IPS-20b (cell line): ENCODE results near the gene MACC1.

Experiments used
- H3K27ac ChIP-seq: one replicate; pipeline ENCODE4 v1.5.1; 2013; ENCODE audit warnings: low read length
- H3K27me3 ChIP-seq: 2 replicates; pipeline ENCODE4 v1.6.1; 2013; ENCODE audit warnings: mild to moderate bottlenecking, low read length, inconsistent platforms; ENCODE audit not compliant: insufficient read depth
- H3K36me3 ChIP-seq: 2 replicates; pipeline ENCODE4 v1.6.1; 2013; ENCODE audit warnings: low read depth, mild to moderate bottlenecking, inconsistent platforms, low read length, moderate library complexity; ENCODE audit not compliant: insufficient read depth
- H3K4me1 ChIP-seq: 2 replicates; pipeline ENCODE4 v1.6.1; 2013; ENCODE audit warnings: mild to moderate bottlenecking, control low read depth, inconsistent platforms, low read length, moderate library complexity; ENCODE audit not compliant: insufficient read depth
- H3K4me3 ChIP-seq: 2 replicates; pipeline ENCODE4 v1.5.1; 2013; ENCODE audit warnings: mild to moderate bottlenecking, low read length, inconsistent platforms
- H3K9ac ChIP-seq: 2 replicates; pipeline ENCODE4 v1.6.1; 2013; ENCODE audit warnings: low read depth, mild to moderate bottlenecking, inconsistent platforms, low read length, moderate library complexity
- H3K9me3 ChIP-seq: 2 replicates; pipeline ENCODE4 v1.6.1; 2013; ENCODE audit warnings: mild to moderate bottlenecking, low read depth, low read length, inconsistent platforms; ENCODE audit not compliant: insufficient read depth

Gene MACC1

GRCh38 chr7:20116869-20117268, 100.3 kb downstream of the MACC1 start:
- Histone ChIP-seq H3K9ac (no peak overlapping the region), H3K4me1 (peaks cover 39% of the 10 kb centered on the region), H3K27me3 (no peaks in the 10 kb centered on the region), H3K27ac (no peak overlapping the region), H3K36me3 (no peaks in the 10 kb centered on the region; the same call in 1 of the 2 replicates), H3K4me3 (no peak overlapping the region), H3K9me3 (no peaks in the 10 kb centered on the region)

GRCh38 chr7:20114468-20114867, 102.7 kb downstream of the MACC1 start:
- no peaks in the 10 kb centered on the region for H3K9me3 ChIP-seq
- no peak overlapping the region for H3K4me3 ChIP-seq
- H3K9ac ChIP-seq: no peak overlapping the region
- no peaks in the 10 kb centered on the region; the same call in 1 of the 2 replicates for H3K36me3 ChIP-seq
- H3K27me3 ChIP-seq: no peaks in the 10 kb centered on the region
- H3K4me1 ChIP-seq: peaks cover 39% of the 10 kb centered on the region
- H3K27ac ChIP-seq: no peak overlapping the region

- Histone ChIP-seq H3K9me3 (no peaks in the 10 kb centered on the region), H3K36me3 (no peaks in the 10 kb centered on the region; the same call in 1 of the 2 replicates), H3K4me3 (no peak overlapping the region), H3K27ac (no peak overlapping the region), H3K9ac (no peak overlapping the region), H3K27me3 (no peaks in the 10 kb centered on the region), H3K4me1 (peaks cover 39% of the 10 kb centered on the region)
These were observed 103.7 kb downstream of the MACC1 start for GRCh38 chr7:20113427-20114027.

GRCh38 chr7:20112696-20113095, 104.5 kb downstream of the MACC1 start:
- peaks cover 39% of the 10 kb centered on the region for H3K4me1 ChIP-seq
- no peaks in the 10 kb centered on the region; the same call in 1 of the 2 replicates for H3K36me3 ChIP-seq

GRCh38 chr7:20111821-20112542, 105.2 kb downstream of the MACC1 start:
- Histone ChIP-seq H3K9me3 (no peaks in the 10 kb centered on the region), H3K27ac (no peak overlapping the region), H3K27me3 (no peaks in the 10 kb centered on the region), H3K9ac (no peak overlapping the region), H3K4me1 (peaks cover 36% of the 10 kb centered on the region), H3K4me3 (no peak overlapping the region), H3K36me3 (no peaks in the 10 kb centered on the region)

More at GRCh38 chr7:20112696-20113095, 104.5 kb downstream of the MACC1 start:
- Histone ChIP-seq H3K27ac (no peak overlapping the region), H3K9me3 (no peaks in the 10 kb centered on the region), H3K27me3 (no peaks in the 10 kb centered on the region), H3K4me3 (no peak overlapping the region), H3K9ac (peak overlapping the region; percentile 18; the same call in 1 of the 2 replicates)

- no peaks in the 10 kb centered on the region for H3K36me3 ChIP-seq
- no peaks in the 10 kb centered on the region for H3K27me3 ChIP-seq
- no peak overlapping the region for H3K27ac ChIP-seq
- no peak overlapping the region for H3K4me3 ChIP-seq
- no peak overlapping the region for H3K9ac ChIP-seq
- H3K9me3 ChIP-seq: no peaks in the 10 kb centered on the region
- peaks cover 4% of the 10 kb centered on the region; the same call in 1 of the 2 replicates for H3K4me1 ChIP-seq
These were observed 109.6 kb downstream of the MACC1 start for GRCh38 chr7:20107582-20107981.

GRCh38 chr7:20104696-20105095, 112.5 kb downstream of the MACC1 start:
- H3K27me3 ChIP-seq: no peaks in the 10 kb centered on the region
- H3K36me3 ChIP-seq: no peaks in the 10 kb centered on the region
- H3K27ac ChIP-seq: no peak overlapping the region
- H3K9me3 ChIP-seq: no peaks in the 10 kb centered on the region
- H3K4me1 ChIP-seq: no peaks in the 10 kb centered on the region
- H3K9ac ChIP-seq: no peak overlapping the region
- H3K4me3 ChIP-seq: no peak overlapping the region

GRCh38 chr7:20102982-20103381, 114.2 kb downstream of the MACC1 start:
- no peaks in the 10 kb centered on the region for H3K9me3 ChIP-seq
- no peak overlapping the region for H3K4me3 ChIP-seq
- H3K9ac ChIP-seq: no peak overlapping the region
- no peaks in the 10 kb centered on the region for H3K4me1 ChIP-seq
- H3K27ac ChIP-seq: no peak overlapping the region
- H3K27me3 ChIP-seq: no peaks in the 10 kb centered on the region
- no peaks in the 10 kb centered on the region for H3K36me3 ChIP-seq

GRCh38 chr7:20095862-20096261, 121.3 kb downstream of the MACC1 start:
- Histone ChIP-seq H3K27ac (no peak overlapping the region), H3K27me3 (no peaks in the 10 kb centered on the region)

GRCh38 chr7:20095436-20095835, 121.7 kb downstream of the MACC1 start:
- Histone ChIP-seq H3K4me3 (no peak overlapping the region), H3K27me3 (no peaks in the 10 kb centered on the region), H3K9me3 (no peaks in the 10 kb centered on the region), H3K9ac (no peak overlapping the region), H3K4me1 (no peaks in the 10 kb centered on the region), H3K27ac (no peak overlapping the region), H3K36me3 (no peaks in the 10 kb centered on the region)

More at GRCh38 chr7:20095862-20096261, 121.3 kb downstream of the MACC1 start:
- Histone ChIP-seq H3K4me3 (no peak overlapping the region), H3K9ac (no peak overlapping the region), H3K36me3 (no peaks in the 10 kb centered on the region), H3K9me3 (no peaks in the 10 kb centered on the region), H3K4me1 (no peaks in the 10 kb centered on the region)

GRCh38 chr7:20089431-20089830, 127.8 kb downstream of the MACC1 start:
- H3K9me3 ChIP-seq: no peaks in the 10 kb centered on the region
- H3K4me1 ChIP-seq: peaks cover 4% of the 10 kb centered on the region
- H3K4me3 ChIP-seq: no peak overlapping the region
- H3K27me3 ChIP-seq: no peaks in the 10 kb centered on the region
- H3K9ac ChIP-seq: no peak overlapping the region
- no peaks in the 10 kb centered on the region for H3K36me3 ChIP-seq
- no peak overlapping the region for H3K27ac ChIP-seq

- no peaks in the 10 kb centered on the region for H3K9me3 ChIP-seq
- no peak overlapping the region for H3K4me3 ChIP-seq
- no peaks in the 10 kb centered on the region for H3K27me3 ChIP-seq
- no peak overlapping the region for H3K27ac ChIP-seq
- H3K4me1 ChIP-seq: peaks cover 11% of the 10 kb centered on the region
- no peaks in the 10 kb centered on the region for H3K36me3 ChIP-seq
- H3K9ac ChIP-seq: no peak overlapping the region
These were observed 132.1 kb downstream of the MACC1 start for GRCh38 chr7:20085086-20085485.
